HG03039 (cell line): ENCODE results near the gene WNK4.
"Not testable (repeated sequence)": the region's sequence is repeated elsewhere in the genome, so short reads cannot be mapped to it uniquely, and the experiment has no call there.

ENCODE experiments used
- ATAC-seq: cut with Tn5 transposase; IDR thresholded peaks from one replicate; pipeline ENCODE4 v1.9.1; 2021; ENCODE audit warnings: mild to moderate bottlenecking, moderate library complexity; ENCODE audit not compliant: unreplicated experiment

The WNK4 gene

GRCh38 chr17:42769964-42770363, 10.4 kb upstream of the WNK4 start:
- ATAC-seq, result not testable (repeated sequence)

- ATAC-seq, result no peak
Observed at GRCh38 chr17:42772945-42773289, 7.5 kb upstream of the WNK4 start.

- ATAC-seq, result peak; percentile 73
Observed at GRCh38 chr17:42773290-42774035, 6.9 kb upstream of the WNK4 start, which contains the start of gene VPS25. Gene VPS25, plus strand, starts transcription at chr17:42773449. Its CDS starts 27 bp downstream, at chr17:42773476.

- no peak for ATAC-seq
Observed at GRCh38 chr17:42774066-42774745, 6.2 kb upstream of the WNK4 start.

- no peak for ATAC-seq
Observed at GRCh38 chr17:42775534-42776098, 4.8 kb upstream of the WNK4 start.

- no peak for ATAC-seq
Observed at GRCh38 chr17:42778570-42778969, 1.8 kb upstream of the WNK4 start.

GRCh38 chr17:42779304-42779935, 990 bp upstream of the WNK4 start:
- no peak for ATAC-seq

- ATAC-seq, result no peak
Observed at GRCh38 chr17:42780851-42781638, 635 bp downstream of the WNK4 start.

- no peak for ATAC-seq
Observed at GRCh38 chr17:42781639-42782165, 1.3 kb downstream of the WNK4 start.

GRCh38 chr17:42782166-42783061, 2.0 kb downstream of the WNK4 start:
- ATAC-seq, result no peak

GRCh38 chr17:42783062-42783790, 2.8 kb downstream of the WNK4 start:
- ATAC-seq, result no peak

GRCh38 chr17:42783791-42784138, 3.4 kb downstream of the WNK4 start:
- ATAC-seq, result no peak

- no peak for ATAC-seq
Observed at GRCh38 chr17:42784409-42784808, 4.0 kb downstream of the WNK4 start.

- no peak for ATAC-seq
Observed at GRCh38 chr17:42784811-42785592, 4.6 kb downstream of the WNK4 start.

GRCh38 chr17:42787266-42787665, 6.9 kb downstream of the WNK4 start:
- no peak for ATAC-seq

- no peak for ATAC-seq
Observed at GRCh38 chr17:42791948-42792347, 11.5 kb downstream of the WNK4 start.

- no peak for ATAC-seq
Observed at GRCh38 chr17:42792545-42792944, 12.1 kb downstream of the WNK4 start.

- no peak for ATAC-seq
Observed at GRCh38 chr17:42795061-42795460, 14.7 kb downstream of the WNK4 start.
